ENCODE results near the gene CGREF1. TPM values are rescaled to one million over a fixed set of nuclear protein-coding genes. Genes with fewer than 3 reads are reported as not detected.

The CGREF1 gene
- total RNA-seq, 1 donor from 2014 or later = 2.3 TPM

- no peak for DNase-seq (ENCODE audit: low read depth)
- peak overlapping the region; percentile 71 for H3K4me3 ChIP-seq (ENCODE audit: low read depth, low read length)
- TF ChIP-seq, protein P1, sequence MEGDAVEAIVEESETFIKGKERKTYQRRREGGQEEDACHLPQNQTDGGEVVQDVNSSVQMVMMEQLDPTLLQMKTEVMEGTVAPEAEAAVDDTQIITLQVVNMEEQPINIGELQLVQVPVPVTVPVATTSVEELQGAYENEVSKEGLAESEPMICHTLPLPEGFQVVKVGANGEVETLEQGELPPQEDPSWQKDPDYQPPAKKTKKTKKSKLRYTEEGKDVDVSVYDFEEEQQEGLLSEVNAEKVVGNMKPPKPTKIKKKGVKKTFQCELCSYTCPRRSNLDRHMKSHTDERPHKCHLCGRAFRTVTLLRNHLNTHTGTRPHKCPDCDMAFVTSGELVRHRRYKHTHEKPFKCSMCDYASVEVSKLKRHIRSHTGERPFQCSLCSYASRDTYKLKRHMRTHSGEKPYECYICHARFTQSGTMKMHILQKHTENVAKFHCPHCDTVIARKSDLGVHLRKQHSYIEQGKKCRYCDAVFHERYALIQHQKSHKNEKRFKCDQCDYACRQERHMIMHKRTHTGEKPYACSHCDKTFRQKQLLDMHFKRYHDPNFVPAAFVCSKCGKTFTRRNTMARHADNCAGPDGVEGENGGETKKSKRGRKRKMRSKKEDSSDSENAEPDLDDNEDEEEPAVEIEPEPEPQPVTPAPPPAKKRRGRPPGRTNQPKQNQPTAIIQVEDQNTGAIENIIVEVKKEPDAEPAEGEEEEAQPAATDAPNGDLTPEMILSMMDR (conservative IDR thresholded peaks at IDR 0.05; ENCODE audit: low read depth, low read length) = peak; percentile 57
These were observed 32.7 kb downstream of the CGREF1 start for GRCh38 chr2:27086090-27086723.

DNA sequence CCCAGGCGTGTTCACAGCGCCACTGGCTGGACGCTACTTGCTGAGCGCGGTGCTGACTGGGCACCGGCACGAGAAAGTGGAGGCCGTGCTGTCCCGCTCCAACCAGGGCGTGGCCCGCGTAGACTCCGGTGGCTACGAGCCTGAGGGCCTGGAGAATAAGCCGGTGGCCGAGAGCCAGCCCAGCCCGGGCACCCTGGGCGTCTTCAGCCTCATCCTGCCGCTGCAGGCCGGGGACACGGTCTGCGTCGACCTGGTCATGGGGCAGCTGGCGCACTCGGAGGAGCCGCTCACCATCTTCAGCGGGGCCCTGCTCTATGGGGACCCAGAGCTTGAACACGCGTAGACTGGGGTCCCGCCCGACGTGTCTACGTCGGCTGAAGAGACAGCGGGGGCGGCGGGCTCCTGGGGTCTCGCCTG lies 33.2 kb downstream of the CGREF1 start:
- TF ChIP-seq, protein P1 (conservative IDR thresholded peaks at IDR 0.05; ENCODE audit: low read depth, low read length) = peak; percentile 50
- peak overlapping the region; percentile 71 for H3K4me3 ChIP-seq (ENCODE audit: low read depth, low read length)
- DNase-seq (ENCODE audit: low read depth) = no peak

- H3K4me3 ChIP-seq (ENCODE audit: low read depth, low read length) = peak overlapping the region; percentile 71
These were observed 33.8 kb downstream of the CGREF1 start for GRCh38 chr2:27085062-27085672.

DNA sequence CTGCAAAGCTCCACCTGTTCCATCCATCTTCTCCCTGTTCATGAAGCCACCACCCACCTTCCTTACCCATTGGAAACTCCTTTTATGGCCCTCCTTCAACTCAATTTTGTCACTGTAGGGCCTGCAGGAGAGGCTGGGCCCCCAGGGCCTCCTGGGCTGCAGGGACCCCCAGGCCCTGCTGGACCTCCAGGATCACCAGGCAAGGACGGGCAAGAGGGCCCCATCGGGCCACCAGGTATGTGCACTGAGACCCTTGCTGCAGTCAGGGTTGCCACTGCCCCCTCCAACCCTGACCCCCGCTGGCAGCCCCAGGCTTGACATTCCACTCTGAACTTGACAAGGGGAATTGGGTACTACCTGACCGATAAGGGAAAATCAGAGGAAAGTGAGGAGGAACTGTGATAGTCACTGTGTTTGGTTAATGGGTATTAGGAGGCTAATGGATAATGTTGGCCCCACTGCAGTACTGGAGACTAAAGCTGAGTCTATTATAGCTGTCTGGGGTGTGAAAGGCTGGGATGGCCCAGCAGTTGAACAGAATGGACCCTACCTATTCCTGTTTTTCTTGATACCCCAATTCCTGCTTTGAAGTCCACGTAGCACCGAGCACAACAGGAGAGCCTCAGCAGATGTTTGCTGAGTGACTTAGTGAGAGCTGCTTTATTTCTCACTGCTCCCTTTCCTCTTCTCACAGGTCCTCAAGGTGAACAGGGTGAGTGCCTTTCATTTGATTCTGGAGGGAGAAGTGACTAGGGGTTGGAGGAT lies 34.4 kb downstream of the CGREF1 start:
- H3K4me3 ChIP-seq (ENCODE audit: low read depth, low read length) = no peak overlapping the region
- TF ChIP-seq, protein P1 (conservative IDR thresholded peaks at IDR 0.05; ENCODE audit: low read depth, low read length) = no peak
- no peak for DNase-seq (ENCODE audit: low read depth)

More at GRCh38 chr2:27085062-27085672, 33.8 kb downstream of the CGREF1 start:
- TF ChIP-seq, protein P1 (conservative IDR thresholded peaks at IDR 0.05; ENCODE audit: low read depth, low read length) = no peak
- no peak for DNase-seq (ENCODE audit: low read depth)

GRCh38 chr2:27083410-27084296 lies 35.3 kb downstream of the CGREF1 start:
- TF ChIP-seq, protein P1 (conservative IDR thresholded peaks at IDR 0.05; ENCODE audit: low read depth, low read length) = no peak
- DNase-seq (ENCODE audit: low read depth) = no peak

GRCh38 chr2:27082773-27083409 lies 36.0 kb downstream of the CGREF1 start:
- H3K4me3 ChIP-seq (ENCODE audit: low read depth, low read length) = no peak overlapping the region
- DNase-seq (ENCODE audit: low read depth) = no peak
- TF ChIP-seq, protein P1 (conservative IDR thresholded peaks at IDR 0.05; ENCODE audit: low read depth, low read length) = no peak

More at GRCh38 chr2:27083410-27084296, 35.3 kb downstream of the CGREF1 start:
- no peak overlapping the region for H3K4me3 ChIP-seq (ENCODE audit: low read depth, low read length)
